ENCODE results near the gene NAALADL2.

DNA sequence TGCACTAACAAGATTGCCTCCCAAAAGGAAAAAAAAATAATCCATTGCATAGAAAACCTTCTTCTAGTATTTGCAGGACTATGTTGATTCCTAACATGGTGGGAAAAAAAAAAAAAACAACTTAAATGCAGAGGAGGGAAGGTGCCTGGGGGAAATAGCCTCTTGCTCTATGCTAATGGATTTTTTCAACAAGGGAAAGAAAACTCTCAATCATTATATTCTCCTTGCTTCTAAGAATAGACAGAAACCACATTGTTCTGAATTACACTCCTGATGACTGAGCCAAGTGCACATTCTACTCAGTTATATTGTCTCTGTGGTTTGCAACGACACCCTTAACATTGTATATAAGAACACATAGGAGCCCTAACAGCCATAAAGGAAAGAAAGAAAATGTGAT lies 760.2 kb downstream of the NAALADL2 start:
- TF ChIP-seq CTCF (IDR thresholded peaks at IDR 0.05 in 4 of 5, conservative IDR thresholded peaks at IDR 0.05 in 1 of 5) = no peak
- no peak for TF ChIP-seq POLR2A (IDR thresholded peaks at IDR 0.05)

Data from gastrocnemius medialis (tissue), 4 donors.